ENCODE data around the gene HK1.

DNA sequence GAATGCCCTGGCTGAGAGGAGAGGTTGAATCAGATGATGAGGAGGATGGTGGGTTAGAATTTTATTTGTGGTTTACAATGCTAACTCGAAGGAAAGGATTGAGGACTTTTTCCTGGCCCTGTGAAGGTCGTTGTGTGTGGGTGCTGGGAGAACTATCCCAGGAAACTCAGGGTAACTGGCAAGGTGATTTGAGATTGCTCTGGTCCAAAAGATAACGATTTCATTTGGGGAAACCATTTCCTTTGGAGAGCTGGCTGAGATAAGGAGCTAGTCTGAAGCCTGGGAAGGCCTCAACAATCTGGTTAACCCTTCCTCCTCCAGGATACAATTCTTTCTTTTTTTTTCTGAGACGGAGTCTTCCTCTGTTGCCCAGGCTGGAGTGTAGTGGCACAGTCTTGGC lies 33.0 kb downstream of the HK1 start:
- TF ChIP-seq, protein P1, sequence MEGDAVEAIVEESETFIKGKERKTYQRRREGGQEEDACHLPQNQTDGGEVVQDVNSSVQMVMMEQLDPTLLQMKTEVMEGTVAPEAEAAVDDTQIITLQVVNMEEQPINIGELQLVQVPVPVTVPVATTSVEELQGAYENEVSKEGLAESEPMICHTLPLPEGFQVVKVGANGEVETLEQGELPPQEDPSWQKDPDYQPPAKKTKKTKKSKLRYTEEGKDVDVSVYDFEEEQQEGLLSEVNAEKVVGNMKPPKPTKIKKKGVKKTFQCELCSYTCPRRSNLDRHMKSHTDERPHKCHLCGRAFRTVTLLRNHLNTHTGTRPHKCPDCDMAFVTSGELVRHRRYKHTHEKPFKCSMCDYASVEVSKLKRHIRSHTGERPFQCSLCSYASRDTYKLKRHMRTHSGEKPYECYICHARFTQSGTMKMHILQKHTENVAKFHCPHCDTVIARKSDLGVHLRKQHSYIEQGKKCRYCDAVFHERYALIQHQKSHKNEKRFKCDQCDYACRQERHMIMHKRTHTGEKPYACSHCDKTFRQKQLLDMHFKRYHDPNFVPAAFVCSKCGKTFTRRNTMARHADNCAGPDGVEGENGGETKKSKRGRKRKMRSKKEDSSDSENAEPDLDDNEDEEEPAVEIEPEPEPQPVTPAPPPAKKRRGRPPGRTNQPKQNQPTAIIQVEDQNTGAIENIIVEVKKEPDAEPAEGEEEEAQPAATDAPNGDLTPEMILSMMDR (IDR thresholded peaks at IDR 0.05) = no peak
- no peak for TF ChIP-seq POLR2A (IDR thresholded peaks at IDR 0.05)
